ENCODE measurements around the gene RNASE13.
A peak's percentile ranks its signal among the peaks of the same experiment; 100 is the strongest.
"Not testable (repeated sequence)": the region's sequence is repeated elsewhere in the genome, so short reads cannot be mapped to it uniquely, and the experiment has no call there.

Gene RNASE13

GRCh38 chr14:21040941-21041340 is 6.3 kb upstream of the RNASE13 start:
- not testable (repeated sequence) for DNase-seq

DNA sequence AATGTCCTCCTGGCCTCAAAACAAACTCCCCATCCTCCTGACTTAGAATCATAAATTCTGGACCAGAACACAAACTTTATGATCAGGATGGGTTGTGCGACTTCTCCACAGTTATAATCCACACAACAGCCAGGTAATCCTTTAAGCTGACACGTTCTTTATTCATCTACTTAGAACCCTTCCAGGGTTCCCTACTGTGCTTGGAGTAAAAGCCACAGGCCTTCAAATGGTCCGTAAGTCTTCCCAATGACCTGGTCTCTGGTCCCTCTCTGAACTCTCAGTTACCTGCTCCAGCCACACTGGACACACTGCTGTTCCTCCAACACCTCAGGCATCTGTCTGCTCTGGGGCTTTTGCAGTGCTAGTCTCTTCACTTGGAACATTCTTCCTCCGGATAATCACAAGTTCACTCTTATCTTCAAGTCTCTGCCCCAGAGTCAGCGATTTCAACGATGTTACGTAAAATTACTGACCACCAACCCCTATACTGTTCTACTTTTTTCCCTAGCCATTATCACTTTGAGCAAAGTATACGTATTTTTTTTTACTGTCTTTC is 5.8 kb upstream of the RNASE13 start:
- DNase-seq, result no peak

GRCh38 chr14:21039585-21040369 is 5.2 kb upstream of the RNASE13 start:
- DNase-seq, result no peak

- DNase-seq, result no peak
Measured at GRCh38 chr14:21038441-21039422, 4.1 kb upstream of the RNASE13 start.

GRCh38 chr14:21037156-21037555 is 2.5 kb upstream of the RNASE13 start:
- DNase-seq, result no peak

GRCh38 chr14:21036751-21037150 is 2.1 kb upstream of the RNASE13 start:
- no peak for DNase-seq

- no peak for DNase-seq
Measured at GRCh38 chr14:21033133-21033698, 1.4 kb downstream of the RNASE13 start.

- DNase-seq, result no peak
Measured at GRCh38 chr14:21032326-21033132, 2.1 kb downstream of the RNASE13 start.

DNA sequence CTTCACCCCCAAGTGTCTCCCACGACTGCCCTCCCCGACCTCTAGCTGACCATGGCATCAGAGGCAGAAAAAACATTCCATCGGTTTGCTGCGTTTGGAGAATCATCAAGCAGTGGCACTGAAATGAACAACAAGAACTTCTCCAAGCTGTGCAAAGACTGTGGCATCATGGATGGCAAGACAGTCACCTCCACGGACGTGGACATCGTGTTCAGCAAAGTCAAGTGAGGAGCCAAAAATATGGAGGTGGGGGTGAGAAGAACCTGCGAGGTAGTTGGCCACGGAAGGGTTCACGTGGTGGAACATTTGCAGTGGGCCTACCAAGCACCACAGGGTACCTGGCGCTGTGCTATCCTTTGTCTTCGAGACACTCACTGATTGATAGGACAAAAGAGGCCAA is 4.1 kb downstream of the RNASE13 start:
- no peak for DNase-seq

- DNase-seq, result no peak
Measured at GRCh38 chr14:21029917-21030316, 4.7 kb downstream of the RNASE13 start, which contains the start of gene TPPP2. TSS of gene TPPP2 (plus strand) at chr14:21030217. CDS start at chr14:21030582, 365 bp downstream.

- no peak for DNase-seq
Measured at GRCh38 chr14:21026988-21027315, 7.7 kb downstream of the RNASE13 start.

DNA sequence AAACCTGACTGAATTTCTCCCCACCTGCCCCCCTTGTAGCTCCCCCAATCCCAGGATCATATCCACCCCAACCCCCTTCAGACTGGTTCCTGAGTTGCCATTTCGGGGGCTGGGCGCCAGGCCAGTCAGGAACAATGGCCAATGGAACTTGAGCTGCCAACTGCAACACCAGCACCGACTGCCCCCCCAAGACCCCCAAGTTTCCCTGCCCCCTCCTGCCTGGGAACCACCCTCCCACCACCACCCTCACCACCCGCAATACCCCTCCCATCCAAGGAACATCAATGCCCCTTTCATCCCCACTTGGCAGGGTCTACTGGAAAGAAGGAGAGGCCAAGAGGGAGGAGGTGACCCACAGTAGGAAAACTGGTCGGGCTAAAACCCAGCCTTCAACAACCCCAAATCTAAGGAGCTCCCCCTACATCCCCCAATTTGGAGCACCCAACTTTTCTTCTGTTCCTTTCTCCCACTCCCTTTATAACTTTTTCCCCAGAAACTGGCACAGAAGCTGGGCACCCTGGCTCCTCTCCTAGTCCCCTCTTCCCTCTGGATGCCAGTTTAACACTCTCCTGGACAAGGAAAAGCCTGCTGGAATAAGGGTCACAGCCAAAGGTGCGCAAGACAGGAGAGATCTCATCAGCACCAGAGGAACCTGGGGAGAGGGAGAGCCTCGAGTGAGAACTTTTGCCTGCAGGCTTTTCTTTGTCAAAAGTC is 8.2 kb downstream of the RNASE13 start:
- DNase-seq, result no peak

- no peak for DNase-seq
Measured at GRCh38 chr14:21025371-21026273, 9.0 kb downstream of the RNASE13 start.

- DNase-seq, result peak; percentile 70
Measured at GRCh38 chr14:21024585-21025370, 9.8 kb downstream of the RNASE13 start, which contains the start of gene NDRG2. TSS of gene NDRG2 (minus strand) at chr14:21025061. CDS start at chr14:21023315, 1,746 bp downstream.

DNA sequence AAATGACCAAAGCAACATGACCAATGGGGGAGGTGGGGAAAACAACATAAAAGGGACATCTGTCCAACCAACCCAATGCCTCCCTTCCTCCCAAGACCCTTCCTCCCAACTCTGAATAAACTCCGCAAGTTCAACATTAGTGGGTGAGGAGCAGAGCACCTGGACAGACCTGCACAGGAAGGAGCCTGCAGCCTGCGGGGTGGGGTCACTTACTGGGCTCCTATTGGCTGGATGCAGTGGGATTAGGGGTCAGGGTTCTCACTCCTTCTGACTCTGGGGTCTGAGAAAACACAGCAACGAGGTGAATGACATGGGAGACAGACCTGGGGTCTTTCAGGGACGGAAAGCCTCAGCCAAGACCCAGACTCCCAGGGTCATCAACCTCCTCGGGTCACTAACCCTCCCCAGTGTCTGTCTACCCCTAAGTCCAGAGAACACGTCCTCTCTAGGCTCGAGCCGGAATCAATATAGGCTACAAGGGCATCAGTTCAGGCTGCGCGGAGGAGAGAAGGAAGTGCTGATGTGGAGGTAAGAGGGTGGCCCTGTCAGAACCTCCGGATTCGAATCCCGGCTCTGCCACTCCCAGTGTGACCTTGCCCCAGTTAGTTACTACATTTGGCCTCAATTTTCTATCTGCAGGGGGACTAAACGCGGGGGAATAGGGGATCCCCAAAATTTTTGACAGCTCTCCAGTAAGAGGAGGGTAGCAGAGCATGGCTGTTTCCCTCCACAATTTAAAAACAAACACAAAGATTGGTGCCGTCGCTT is 10.6 kb downstream of the RNASE13 start:
- DNase-seq, result no peak

- no peak for DNase-seq
Measured at GRCh38 chr14:21023174-21023573, 11.4 kb downstream of the RNASE13 start.

- no peak for DNase-seq
Measured at GRCh38 chr14:21022686-21023085, 11.9 kb downstream of the RNASE13 start.

DNA sequence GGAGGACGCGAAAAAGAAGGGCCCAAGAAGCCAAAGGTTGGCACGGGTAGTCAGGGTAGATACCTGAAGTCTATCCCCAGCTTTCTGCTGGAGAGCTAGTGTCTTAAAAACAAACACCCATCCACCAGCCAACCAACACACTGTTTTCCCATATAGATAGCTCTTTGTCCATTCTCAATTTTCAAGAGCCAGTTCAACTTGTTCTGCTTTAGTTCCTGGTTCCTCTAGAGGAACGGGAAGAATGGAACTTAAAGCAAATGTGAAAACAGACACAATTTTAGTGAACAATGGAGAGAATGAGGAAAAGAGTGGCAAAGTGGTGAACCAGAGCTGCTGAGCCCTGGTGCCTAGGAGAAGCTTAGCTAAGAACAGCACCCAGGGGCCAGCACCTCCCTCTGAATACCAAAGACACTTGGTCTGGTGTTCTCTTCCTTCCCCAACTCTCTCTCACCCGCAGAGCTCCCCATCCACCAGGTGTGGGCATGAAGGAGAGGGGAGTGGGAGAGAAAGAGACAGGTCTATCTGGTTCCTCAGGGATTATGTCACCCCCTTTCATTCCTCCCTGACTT is 13.5 kb downstream of the RNASE13 start:
- no peak for DNase-seq

All from stimulated activated CD4-positive, alpha-beta T cell treated with anti-CD3 and anti-CD28 coated beads, Interleukin-4, amount 100 ng/mL, for 1 hour (primary cell).